LNCaP clone FGC (cell line): ENCODE data around the gene MYO10.

Experiments used
- DNase-seq: peaks from one replicate; pipeline ENCODE4 v3.0.0-alpha.2; 2011; ENCODE audit warnings: low read depth
- H3K4me3 ChIP-seq: 2 replicates; pipeline ENCODE4 v1.5.1; 2011; ENCODE audit warnings: mild to moderate bottlenecking, low read depth, low read length, control low read depth
- TF ChIP-seq, protein P1 (sequence below): IDR thresholded peaks from 2 replicates; pipeline ENCODE4 v1.5.1; 2012; ENCODE audit warnings: mild to moderate bottlenecking; ENCODE audit not compliant: control insufficient read depth, insufficient read depth; ENCODE audit errors: extremely low read depth

MYO10 gene

DNA sequence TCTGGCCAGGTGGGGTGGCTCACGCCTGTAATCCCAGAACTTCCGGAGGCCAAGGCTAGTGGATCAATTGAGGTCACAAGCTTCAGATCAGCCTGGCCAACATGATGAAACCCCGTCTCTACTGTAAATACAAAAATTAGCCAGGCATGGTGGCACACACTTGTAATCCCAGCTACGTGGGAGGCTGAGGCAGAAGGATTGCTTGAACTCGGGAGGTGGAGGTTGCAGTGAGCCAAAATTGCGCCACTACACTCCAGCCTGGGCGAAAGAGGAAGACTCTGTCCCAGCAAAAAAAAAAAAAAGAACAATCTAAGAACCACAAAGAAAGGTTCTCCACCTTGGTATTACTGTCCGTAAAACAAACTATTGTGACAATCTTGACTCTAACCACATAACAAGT is 9.7 kb downstream of the MYO10 start:
- TF ChIP-seq, protein P1, sequence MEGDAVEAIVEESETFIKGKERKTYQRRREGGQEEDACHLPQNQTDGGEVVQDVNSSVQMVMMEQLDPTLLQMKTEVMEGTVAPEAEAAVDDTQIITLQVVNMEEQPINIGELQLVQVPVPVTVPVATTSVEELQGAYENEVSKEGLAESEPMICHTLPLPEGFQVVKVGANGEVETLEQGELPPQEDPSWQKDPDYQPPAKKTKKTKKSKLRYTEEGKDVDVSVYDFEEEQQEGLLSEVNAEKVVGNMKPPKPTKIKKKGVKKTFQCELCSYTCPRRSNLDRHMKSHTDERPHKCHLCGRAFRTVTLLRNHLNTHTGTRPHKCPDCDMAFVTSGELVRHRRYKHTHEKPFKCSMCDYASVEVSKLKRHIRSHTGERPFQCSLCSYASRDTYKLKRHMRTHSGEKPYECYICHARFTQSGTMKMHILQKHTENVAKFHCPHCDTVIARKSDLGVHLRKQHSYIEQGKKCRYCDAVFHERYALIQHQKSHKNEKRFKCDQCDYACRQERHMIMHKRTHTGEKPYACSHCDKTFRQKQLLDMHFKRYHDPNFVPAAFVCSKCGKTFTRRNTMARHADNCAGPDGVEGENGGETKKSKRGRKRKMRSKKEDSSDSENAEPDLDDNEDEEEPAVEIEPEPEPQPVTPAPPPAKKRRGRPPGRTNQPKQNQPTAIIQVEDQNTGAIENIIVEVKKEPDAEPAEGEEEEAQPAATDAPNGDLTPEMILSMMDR: no peak
- DNase-seq: no peak
- no peak overlapping the region for H3K4me3 ChIP-seq

DNA sequence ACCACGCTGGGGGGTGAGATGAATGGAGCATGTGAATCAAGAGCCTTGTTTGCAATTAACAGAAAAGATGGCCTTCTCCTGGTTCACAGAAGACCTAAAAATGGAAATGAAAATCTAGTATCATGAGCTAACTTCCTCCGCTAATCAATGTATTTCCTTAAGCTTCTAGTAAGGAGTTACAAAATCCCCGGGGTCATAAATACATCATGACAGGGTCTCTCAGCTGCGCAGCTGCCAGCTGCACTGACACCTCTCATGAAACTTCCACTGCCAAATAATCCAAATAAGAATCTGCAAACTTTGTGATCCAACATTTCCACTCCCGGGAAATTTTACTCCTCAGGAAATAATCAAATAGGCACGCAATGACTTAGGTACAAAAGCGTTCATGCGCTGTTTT is 11.9 kb downstream of the MYO10 start:
- H3K4me3 ChIP-seq: no peak overlapping the region
- TF ChIP-seq, protein P1: no peak
- no peak for DNase-seq

DNA sequence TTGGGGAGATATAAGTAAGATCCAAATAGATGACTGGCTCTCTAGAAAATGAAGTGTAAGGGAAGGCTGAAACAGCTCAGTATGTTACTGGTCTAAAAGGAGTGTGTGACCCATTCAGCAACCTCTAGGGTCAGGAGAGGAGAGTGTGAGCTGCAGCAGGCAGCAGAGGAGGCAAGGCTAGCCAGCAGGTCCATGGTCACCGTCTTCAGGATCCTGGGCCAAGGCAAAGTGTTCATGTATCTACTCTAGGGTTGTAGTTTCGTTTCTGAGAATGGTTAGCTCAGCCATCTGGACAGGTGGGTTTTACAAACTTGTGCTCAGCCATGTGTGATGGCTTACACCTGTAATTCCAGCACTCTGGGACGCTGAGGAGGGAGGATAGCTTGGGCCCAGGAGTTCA is 13.7 kb downstream of the MYO10 start:
- no peak for DNase-seq
- TF ChIP-seq, protein P1: no peak
- H3K4me3 ChIP-seq: no peak overlapping the region

DNA sequence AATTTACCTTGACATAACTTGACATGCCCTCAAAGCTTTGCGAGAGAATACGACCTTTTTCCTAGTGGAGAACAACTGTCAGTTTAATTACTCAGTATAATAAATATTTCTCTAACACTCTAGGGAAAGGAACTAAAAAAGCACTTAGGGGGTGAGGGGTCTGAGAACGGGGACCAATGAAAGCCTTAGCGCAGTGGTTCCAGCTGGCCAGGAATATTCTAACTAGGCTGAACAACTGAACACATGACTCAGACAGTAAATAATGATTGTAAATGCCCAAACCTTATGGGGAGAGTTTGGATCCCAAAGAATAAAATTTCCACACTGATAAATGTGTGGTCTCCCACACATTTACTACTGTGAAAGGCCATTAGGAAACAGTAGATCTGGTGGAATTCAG is 14.9 kb downstream of the MYO10 start:
- TF ChIP-seq, protein P1: no peak

DNA sequence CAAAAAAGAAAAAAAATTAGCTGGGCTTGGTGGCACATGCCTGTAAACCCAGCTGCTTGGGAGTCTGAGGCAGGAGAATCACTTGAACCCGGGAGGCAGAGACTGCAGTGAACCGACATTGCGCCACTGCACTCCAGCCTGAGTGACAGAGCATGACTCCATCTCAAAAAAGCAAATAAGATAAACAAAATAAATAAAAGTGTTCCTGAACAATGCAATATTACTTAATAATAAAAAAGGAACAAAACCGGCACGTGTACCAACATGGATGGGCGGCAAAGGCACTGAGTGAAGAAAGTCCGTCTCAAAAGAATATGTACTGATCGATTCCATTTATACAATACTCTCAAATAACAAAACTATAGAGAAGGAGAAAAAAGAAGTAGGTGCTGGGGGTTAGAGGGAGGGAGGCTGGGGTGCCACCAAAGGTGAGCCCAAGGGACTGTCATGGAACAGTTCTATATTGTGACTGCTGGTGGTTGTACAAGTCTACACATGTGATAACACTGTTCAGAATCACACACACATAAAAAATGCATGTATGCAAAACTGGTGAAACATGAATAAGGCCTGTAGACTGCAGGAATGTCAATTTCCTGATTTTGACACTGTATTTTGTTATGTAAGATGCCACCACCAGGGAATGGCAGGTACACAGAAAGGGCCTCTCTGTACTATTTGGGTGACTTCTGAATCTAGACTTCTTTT is 15.8 kb downstream of the MYO10 start:
- TF ChIP-seq, protein P1: no peak
- H3K4me3 ChIP-seq: no peak overlapping the region
- DNase-seq: no peak

More for the DNA sequence above, 14.9 kb downstream of the MYO10 start:
- no peak overlapping the region for H3K4me3 ChIP-seq
- DNase-seq: no peak

DNA sequence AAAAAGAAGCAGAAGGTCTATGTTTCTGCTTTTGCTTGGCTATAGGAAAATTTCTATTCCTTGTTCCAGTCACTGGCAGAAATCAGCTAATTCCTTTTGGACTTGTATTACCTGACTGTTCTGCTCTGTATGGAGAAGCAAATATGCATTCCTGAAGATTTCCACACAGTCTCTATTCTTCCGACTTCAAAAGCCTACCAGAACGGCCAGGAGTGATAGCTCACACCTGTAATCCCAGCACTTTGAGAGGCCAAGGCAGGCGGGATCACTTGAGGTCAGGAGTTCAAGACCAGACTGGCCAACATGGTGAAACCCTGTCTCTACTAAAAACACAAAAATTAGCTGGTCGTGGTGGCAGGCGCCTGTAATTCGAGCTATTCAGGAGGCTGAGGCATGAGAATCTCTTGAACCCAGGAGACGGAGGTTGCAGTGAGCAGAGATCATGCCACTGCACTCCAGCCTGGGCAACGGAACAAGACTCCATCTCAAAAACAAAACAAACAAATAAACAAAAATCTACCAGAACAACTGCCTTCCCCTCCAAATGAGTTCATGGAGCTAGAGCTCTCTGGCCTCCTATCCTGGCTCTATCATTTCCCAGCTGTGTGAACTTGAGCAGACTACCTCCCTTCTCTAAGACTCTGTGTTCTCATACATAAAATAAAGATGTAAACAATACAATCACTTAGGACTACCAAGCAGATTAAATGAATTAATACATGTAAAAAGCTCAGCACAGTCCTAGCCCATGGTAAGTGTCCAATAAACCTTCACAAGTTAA is 17.0 kb downstream of the MYO10 start:
- DNase-seq: no peak
- TF ChIP-seq, protein P1: no peak
- no peak overlapping the region for H3K4me3 ChIP-seq
